ENCODE data around the gene ACOT7.

The ACOT7 gene

DNA sequence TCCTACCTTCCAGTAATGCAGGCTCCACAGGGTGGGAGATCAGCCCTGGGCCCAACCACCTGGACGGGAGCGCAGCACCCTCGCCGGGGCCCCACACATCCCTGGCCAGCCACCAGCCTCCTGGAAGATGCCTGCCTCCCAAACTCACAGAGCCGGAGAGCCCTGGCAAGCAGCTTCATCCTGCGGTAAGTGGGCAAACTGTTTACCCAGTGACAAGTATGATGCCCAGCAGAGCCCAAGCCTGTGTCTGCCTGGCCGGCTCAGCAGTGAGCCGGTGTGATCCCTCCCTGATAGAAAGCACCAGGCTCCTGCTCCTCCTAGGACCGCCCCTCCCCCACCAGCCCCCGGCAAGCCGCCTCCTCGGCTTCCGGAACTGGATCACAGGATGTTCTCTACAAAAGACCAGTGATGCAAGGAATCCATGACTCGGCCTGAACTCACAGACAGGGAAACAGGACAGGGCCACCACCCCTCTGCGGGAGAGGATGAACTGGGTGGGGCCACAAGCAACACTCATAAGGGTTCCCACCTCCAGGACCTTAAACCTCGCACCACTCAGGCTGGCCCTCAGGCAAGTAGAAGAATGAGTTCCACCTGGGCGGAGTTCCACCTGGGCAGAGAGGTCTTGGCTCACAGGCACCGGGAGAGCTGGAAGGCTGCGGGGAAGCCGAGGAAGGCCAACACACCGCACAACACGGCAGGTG lies 7.9 kb downstream of the ACOT7 start:
- H3K27me3 ChIP-seq (ENCODE audit: insufficient read depth, poor library complexity, severe bottlenecking), result no peaks in the 10 kb centered on the region
- TF ChIP-seq, protein P1, sequence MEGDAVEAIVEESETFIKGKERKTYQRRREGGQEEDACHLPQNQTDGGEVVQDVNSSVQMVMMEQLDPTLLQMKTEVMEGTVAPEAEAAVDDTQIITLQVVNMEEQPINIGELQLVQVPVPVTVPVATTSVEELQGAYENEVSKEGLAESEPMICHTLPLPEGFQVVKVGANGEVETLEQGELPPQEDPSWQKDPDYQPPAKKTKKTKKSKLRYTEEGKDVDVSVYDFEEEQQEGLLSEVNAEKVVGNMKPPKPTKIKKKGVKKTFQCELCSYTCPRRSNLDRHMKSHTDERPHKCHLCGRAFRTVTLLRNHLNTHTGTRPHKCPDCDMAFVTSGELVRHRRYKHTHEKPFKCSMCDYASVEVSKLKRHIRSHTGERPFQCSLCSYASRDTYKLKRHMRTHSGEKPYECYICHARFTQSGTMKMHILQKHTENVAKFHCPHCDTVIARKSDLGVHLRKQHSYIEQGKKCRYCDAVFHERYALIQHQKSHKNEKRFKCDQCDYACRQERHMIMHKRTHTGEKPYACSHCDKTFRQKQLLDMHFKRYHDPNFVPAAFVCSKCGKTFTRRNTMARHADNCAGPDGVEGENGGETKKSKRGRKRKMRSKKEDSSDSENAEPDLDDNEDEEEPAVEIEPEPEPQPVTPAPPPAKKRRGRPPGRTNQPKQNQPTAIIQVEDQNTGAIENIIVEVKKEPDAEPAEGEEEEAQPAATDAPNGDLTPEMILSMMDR (IDR thresholded peaks at IDR 0.05; ENCODE audit: insufficient read depth, low read length), result no peak
- no peak for TF ChIP-seq GABPA (IDR thresholded peaks at IDR 0.05; ENCODE audit: low read depth)
- TF ChIP-seq, protein P2, sequence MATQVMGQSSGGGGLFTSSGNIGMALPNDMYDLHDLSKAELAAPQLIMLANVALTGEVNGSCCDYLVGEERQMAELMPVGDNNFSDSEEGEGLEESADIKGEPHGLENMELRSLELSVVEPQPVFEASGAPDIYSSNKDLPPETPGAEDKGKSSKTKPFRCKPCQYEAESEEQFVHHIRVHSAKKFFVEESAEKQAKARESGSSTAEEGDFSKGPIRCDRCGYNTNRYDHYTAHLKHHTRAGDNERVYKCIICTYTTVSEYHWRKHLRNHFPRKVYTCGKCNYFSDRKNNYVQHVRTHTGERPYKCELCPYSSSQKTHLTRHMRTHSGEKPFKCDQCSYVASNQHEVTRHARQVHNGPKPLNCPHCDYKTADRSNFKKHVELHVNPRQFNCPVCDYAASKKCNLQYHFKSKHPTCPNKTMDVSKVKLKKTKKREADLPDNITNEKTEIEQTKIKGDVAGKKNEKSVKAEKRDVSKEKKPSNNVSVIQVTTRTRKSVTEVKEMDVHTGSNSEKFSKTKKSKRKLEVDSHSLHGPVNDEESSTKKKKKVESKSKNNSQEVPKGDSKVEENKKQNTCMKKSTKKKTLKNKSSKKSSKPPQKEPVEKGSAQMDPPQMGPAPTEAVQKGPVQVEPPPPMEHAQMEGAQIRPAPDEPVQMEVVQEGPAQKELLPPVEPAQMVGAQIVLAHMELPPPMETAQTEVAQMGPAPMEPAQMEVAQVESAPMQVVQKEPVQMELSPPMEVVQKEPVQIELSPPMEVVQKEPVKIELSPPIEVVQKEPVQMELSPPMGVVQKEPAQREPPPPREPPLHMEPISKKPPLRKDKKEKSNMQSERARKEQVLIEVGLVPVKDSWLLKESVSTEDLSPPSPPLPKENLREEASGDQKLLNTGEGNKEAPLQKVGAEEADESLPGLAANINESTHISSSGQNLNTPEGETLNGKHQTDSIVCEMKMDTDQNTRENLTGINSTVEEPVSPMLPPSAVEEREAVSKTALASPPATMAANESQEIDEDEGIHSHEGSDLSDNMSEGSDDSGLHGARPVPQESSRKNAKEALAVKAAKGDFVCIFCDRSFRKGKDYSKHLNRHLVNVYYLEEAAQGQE (IDR thresholded peaks at IDR 0.05; ENCODE audit: insufficient replicate concordance, low read depth), result no peak
- TF ChIP-seq SPI1 (IDR thresholded peaks at IDR 0.05; ENCODE audit: borderline replicate concordance, low read depth), result no peak
- TF ChIP-seq POLR2AphosphoS5 (IDR thresholded peaks at IDR 0.05; ENCODE audit: low read depth), result no peak
- no peak for DNase-seq (ENCODE audit: low read depth in 1 of 2, low spot score in 1 of 2)
- no peak overlapping the region for H3K4me3 ChIP-seq (replicated peaks; ENCODE audit: insufficient read depth, low read length)
- no peak overlapping the region for H3K27ac ChIP-seq (replicated peaks)

DNA sequence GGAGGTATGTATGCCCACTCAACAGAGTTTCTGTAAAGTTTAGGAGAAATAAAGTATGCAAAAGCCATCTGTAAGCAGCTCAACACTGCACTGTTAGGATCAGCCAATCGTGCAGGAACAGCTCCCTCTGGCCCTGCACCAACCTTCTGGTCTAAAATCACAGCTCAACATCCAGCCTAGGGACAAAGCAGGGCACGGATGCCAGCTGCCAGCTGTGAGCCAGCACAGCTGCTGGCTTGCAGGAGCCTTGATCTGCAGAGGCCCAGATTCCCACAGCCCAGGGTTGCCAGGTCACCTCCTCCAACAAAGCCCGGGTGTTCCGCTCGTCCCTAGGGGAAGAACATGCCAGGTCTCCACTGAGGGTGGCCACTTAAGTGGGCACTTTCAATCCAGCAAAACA lies 8.6 kb downstream of the ACOT7 start:
- no peak for DNase-seq (ENCODE audit: low read depth in 1 of 2, low spot score in 1 of 2)
- Histone ChIP-seq H3K27ac (replicated peaks) (no peak overlapping the region), H3K4me3 (replicated peaks; ENCODE audit: insufficient read depth, low read length) (no peak overlapping the region)

DNA sequence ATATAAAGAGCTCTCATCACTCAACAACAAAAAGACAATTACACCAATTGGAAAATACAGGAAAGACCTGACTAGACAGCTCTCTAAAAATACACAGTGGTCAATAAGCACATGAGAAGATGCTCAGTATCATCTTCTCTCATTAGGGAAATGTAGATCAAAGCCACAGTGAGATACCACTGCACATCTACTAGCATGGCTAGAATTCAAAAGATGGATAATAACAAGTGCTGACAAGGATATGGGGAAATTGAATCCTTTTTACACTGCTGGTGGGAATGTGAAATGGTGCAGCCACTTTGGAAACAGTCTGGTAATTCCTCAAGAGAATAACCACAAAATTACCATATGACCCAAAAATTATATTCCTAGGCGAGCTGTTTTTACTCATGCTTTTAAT lies 9.4 kb downstream of the ACOT7 start:
- Histone ChIP-seq H3K27ac (replicated peaks) (no peak overlapping the region; the same call in 1 of the 2 replicates), H3K4me3 (replicated peaks; ENCODE audit: insufficient read depth, low read length) (no peak overlapping the region), H3K27me3 (ENCODE audit: insufficient read depth, poor library complexity, severe bottlenecking) (no peaks in the 10 kb centered on the region)
- DNase-seq (ENCODE audit: low read depth in 1 of 2, low spot score in 1 of 2), result no peak
- TF ChIP-seq, protein P2 (IDR thresholded peaks at IDR 0.05; ENCODE audit: insufficient replicate concordance, low read depth), result no peak
- TF ChIP-seq SPI1 (IDR thresholded peaks at IDR 0.05; ENCODE audit: borderline replicate concordance, low read depth) (no peak), GABPA (IDR thresholded peaks at IDR 0.05; ENCODE audit: low read depth) (no peak), POLR2AphosphoS5 (IDR thresholded peaks at IDR 0.05; ENCODE audit: low read depth) (no peak)
- TF ChIP-seq, protein P1 (IDR thresholded peaks at IDR 0.05; ENCODE audit: insufficient read depth, low read length), result no peak

More for the DNA sequence above, 8.6 kb downstream of the ACOT7 start:
- H3K27me3 ChIP-seq (ENCODE audit: insufficient read depth, poor library complexity, severe bottlenecking), result no peaks in the 10 kb centered on the region
- TF ChIP-seq, protein P2 (IDR thresholded peaks at IDR 0.05; ENCODE audit: insufficient replicate concordance, low read depth), result no peak
- TF ChIP-seq, protein P1 (IDR thresholded peaks at IDR 0.05; ENCODE audit: insufficient read depth, low read length), result no peak
- no peak for TF ChIP-seq GABPA (IDR thresholded peaks at IDR 0.05; ENCODE audit: low read depth)
- TF ChIP-seq SPI1 (IDR thresholded peaks at IDR 0.05; ENCODE audit: borderline replicate concordance, low read depth), result no peak
- no peak for TF ChIP-seq POLR2AphosphoS5 (IDR thresholded peaks at IDR 0.05; ENCODE audit: low read depth)

Measured in HL-60 (cell line).